B cell (primary cell): ENCODE measurements around the gene CASK.

Experiments
- CTCF ChIP-seq: fragments of 200-600 bp; IDR thresholded peaks from one replicate; pipeline ENCODE4 v1.8.0; 2022; ENCODE audit warnings: antibody characterized with exemption, mild to moderate bottlenecking
- EZH2 ChIP-seq: IDR thresholded peaks from 2 replicates; pipeline ENCODE4 v1.6.1; 2012; ENCODE audit warnings: borderline replicate concordance, low read depth, mild to moderate bottlenecking, moderate library complexity, low read length; ENCODE audit not compliant: insufficient read depth, poor library complexity, severe bottlenecking

- no peak for TF ChIP-seq EZH2
- no peak for TF ChIP-seq CTCF
These were observed 23.0 kb downstream of the CASK start for GRCh38 chrX:41900321-41900720.
